K562 (cell line): ENCODE measurements around the gene GCDH. TPM values are rescaled to one million over a fixed set of nuclear protein-coding genes. Genes with fewer than 3 reads are reported as not detected.
A peak's percentile ranks its signal among the peaks of the same experiment; 100 is the strongest.

ENCODE experiments used
- ARID4B ChIP-seq: sonication (generic); formaldehyde crosslinking; IDR thresholded peaks from 2 replicates; pipeline ENCODE4 v1.8.0; 2022; ENCODE audit warnings: mild to moderate bottlenecking, missing genetic modification reagents
- ETS1 ChIP-seq: conservative IDR thresholded peaks from 2 replicates; pipeline ENCODE4 v1.6.1; 2011; ENCODE audit warnings: low read depth, mild to moderate bottlenecking, low read length; ENCODE audit not compliant: control insufficient read depth
- FOXJ2 ChIP-seq: fragments of 200-800 bp; sonication (Bioruptor generic); IDR thresholded peaks from 2 replicates; pipeline ENCODE4 v1.6.1; 2016; ENCODE audit warnings: missing genetic modification characterization, missing compliant biosample characterization
- NCOA6 ChIP-seq: fragments of 450-650 bp; IDR thresholded peaks from 2 replicates; pipeline ENCODE4 v1.6.1; 2017; ENCODE audit warnings: mild to moderate bottlenecking
- PCBP2 ChIP-seq: fragments of 200-400 bp; formaldehyde crosslinking; IDR thresholded peaks from 2 replicates; pipeline ENCODE4 v1.6.1; 2018; ENCODE audit warnings: low read length, low read depth, mild to moderate bottlenecking, moderate library complexity; ENCODE audit not compliant: poor library complexity, severe bottlenecking
- PHB2 ChIP-seq: fragments of 450-650 bp; IDR thresholded peaks from 2 replicates; pipeline ENCODE4 v1.6.1; 2017; ENCODE audit warnings: low read depth
- POLR3A ChIP-seq: IDR thresholded peaks from 2 replicates; pipeline ENCODE4 v1.6.1; 2011; ENCODE audit warnings: borderline replicate concordance, mild to moderate bottlenecking, moderate library complexity; ENCODE audit not compliant: insufficient read length, insufficient read depth; ENCODE audit errors: extremely low read depth
- PRPF4 ChIP-seq: fragments of 200-400 bp; formaldehyde crosslinking; IDR thresholded peaks from one replicate; pipeline ENCODE4 v1.6.1; 2017; ENCODE audit warnings: low read length, low read depth, mild to moderate bottlenecking; ENCODE audit not compliant: insufficient read depth, poor library complexity, severe bottlenecking
- PTRF ChIP-seq: fragments of 450-650 bp; IDR thresholded peaks from 2 replicates; pipeline ENCODE4 v1.6.1; 2016; ENCODE audit warnings: mild to moderate bottlenecking, missing genetic modification characterization, missing compliant biosample characterization
- PTTG1 ChIP-seq: fragments of 450-650 bp; IDR thresholded peaks from 2 replicates; pipeline ENCODE4 v1.6.1; 2016; ENCODE audit warnings: low read depth, mild to moderate bottlenecking, missing genetic modification characterization, missing compliant biosample characterization
- RNF219 ChIP-seq: fragments of 250-450 bp; sonication (Bioruptor Pico); IDR thresholded peaks from 2 replicates; pipeline ENCODE4 v1.5.0; 2022; ENCODE audit warnings: mild to moderate bottlenecking
- SAP30 ChIP-seq: fragments of 200-600 bp; sonication (generic); IDR thresholded peaks from 2 replicates; pipeline ENCODE4 v1.6.1; 2012; ENCODE audit warnings: borderline replicate concordance, low read depth, mild to moderate bottlenecking, moderate library complexity, low read length, control low read depth, inconsistent platforms; ENCODE audit not compliant: insufficient read depth, poor library complexity, severe bottlenecking
- SIX5 ChIP-seq, 2 experiments: IDR thresholded peaks; 2 replicates each; pipeline ENCODE4 v1.6.1; 2011; ENCODE audit warnings: low read length in 2 of 2, borderline replicate concordance in 1 of 2, low read depth in 1 of 2, mild to moderate bottlenecking in 1 of 2, moderate library complexity in 1 of 2; ENCODE audit not compliant: insufficient read depth in 1 of 2
- TARDBP ChIP-seq: fragments of 450-650 bp; IDR thresholded peaks from 2 replicates; pipeline ENCODE4 v1.6.1; 2016
- ZBTB1 ChIP-seq: sonication (generic); formaldehyde crosslinking; IDR thresholded peaks from 2 replicates; pipeline ENCODE4 v1.8.1; 2023; ENCODE audit warnings: missing genetic modification reagents, low read depth, mild to moderate bottlenecking, borderline replicate concordance
- ZFP30 ChIP-seq: fragments of 250-450 bp; sonication (Bioruptor Pico); IDR thresholded peaks from 2 replicates; pipeline ENCODE4 v1.8.0; 2022; ENCODE audit warnings: moderate library complexity, mild to moderate bottlenecking, inconsistent platforms, borderline replicate concordance
- ZNF121 ChIP-seq: sonication (generic); formaldehyde crosslinking; conservative IDR thresholded peaks from 2 replicates; pipeline ENCODE4 v1.8.0; 2022; ENCODE audit warnings: missing genetic modification reagents
- ZNF311 ChIP-seq: fragments of 250-450 bp; sonication (Bioruptor Pico); IDR thresholded peaks from 2 replicates; pipeline ENCODE4 v1.4.0; 2020; ENCODE audit warnings: mild to moderate bottlenecking, moderate library complexity
- ZNF507 ChIP-seq: conservative IDR thresholded peaks from 2 replicates; pipeline ENCODE4 v1.6.1; 2017; ENCODE audit warnings: missing genetic modification characterization, missing compliant biosample characterization
- polyA plus RNA-seq, 8 experiments: library from polyadenylated mRNA; depleted of rRNA in 4 of 8; stranded (reverse) in 5 of 8; unstranded in 3 of 8; fragments of >200 nt; fragmentation: Nextera tagmentation in 2 of 8; fragmentation: Illumina TruSeq in 1 of 8; extraction: Ambion mirVana in 2 of 8; extraction: Trizol in 1 of 8; gene quantifications; 2 replicates each; pipeline versions ENCODE4 v1.2.1 to v1.2.3, GENCODE V29; 2011 to 2014; ENCODE audit warnings: inconsistent platforms in 1 of 8, missing spikeins in 1 of 8
- total RNA-seq, 7 experiments: library from RNA; depleted of rRNA in 6 of 7; stranded (reverse); fragments of >200 nt in 6 of 7; fragmentation: Illumina TruSeq in 2 of 7; extraction: Trizol in 2 of 7; gene quantifications; 2 replicates each; pipeline versions ENCODE4 v1.2.1 to v1.2.3, GENCODE V29; 2011 to 2021; ENCODE audit warnings: low replicate concordance in 1 of 7

GCDH gene
- total and polyA plus RNA-seq, 9 of the 15 experiments (the other 6 are each of a cell fraction or from before 2014, with no cell fraction given): 2.9 to 50.8 (median 19.1) TPM

GRCh38 chr19:12933287-12934072 is 42.5 kb downstream of the GCDH start, which contains the start of gene FARSA (continued):
- TF ChIP-seq RNF219 (no peak), NCOA6 (no peak), ZNF311 (CRISPR knock-in tag) (no peak), TARDBP (no peak), SAP30 (peak; percentile 90), ZBTB1 (CRISPR knock-in tag) (peak; percentile 72; the same call in 1 of the 2 replicates), PTRF (tag) (no peak), PTTG1 (tag) (no peak), PHB2 (no peak), ZNF507 (no peak), POLR3A (no peak), ETS1 (peak; percentile 81; the same call in 1 of the 2 replicates), PCBP2 (no peak), SIX5 (IDR thresholded peaks at IDR 0.05; ENCODE audit: borderline replicate concordance in 1 of 2, insufficient read depth in 1 of 2, low read depth in 1 of 2, low read length in 2 of 2) (peak; percentile 84 to 87), ZFP30 (CRISPR knock-in tag) (no peak), ARID4B (CRISPR knock-in tag) (peak; percentile 97), FOXJ2 (no peak), PRPF4 (peak; percentile 53), ZNF121 (no peak)
